PC-3 (cell line): ENCODE measurements around the gene SLC38A11. TPM values are rescaled to one million over a fixed set of nuclear protein-coding genes. Genes with fewer than 3 reads are reported as not detected.

ENCODE experiments used
- ATAC-seq: fragments of 200-7000 bp; cut with Tn5 transposase; 2 replicates; pipeline ENCODE4 v1.9.1; 2020; ENCODE audit warnings: mild to moderate bottlenecking, moderate library complexity
- BruUV-seq: library from RNA; stranded (reverse); fragments of 400-500 nt; replicated peaks from 2 replicates; lab custom pipeline; 2021; lab: Mats Ljungman, UMichigan
- CTCF ChIA-PET: fragments of 300-600 bp; sonication (Branson Sonifier 250); formaldehyde crosslinking; loops from one replicate; lab custom pipeline; 2022; ENCODE audit warnings: antibody characterized with exemption; lab: Charles Lee
- POLR2A ChIA-PET: fragments of 300-600 bp; sonication (Branson Sonifier 250); formaldehyde crosslinking; loops from one replicate; lab custom pipeline; 2022; ENCODE audit warnings: antibody characterized with exemption; ENCODE audit not compliant: unreplicated experiment; lab: Charles Lee
- DNase-seq: peaks from one replicate; pipeline ENCODE4 v3.0.0-alpha.2; 2015
- H2AFZ ChIP-seq: fragments of 300-600 bp; sonication (generic); 2 replicates; pipeline ENCODE4 v1.6.0; 2016; ENCODE audit warnings: antibody characterized with exemption, low read length
- H3F3A ChIP-seq: fragments of 300-600 bp; sonication (generic); one replicate; pipeline ENCODE4 v1.6.0; 2017; ENCODE audit warnings: antibody characterized with exemption, low read length, control low read depth, mild to moderate bottlenecking; ENCODE audit not compliant: unreplicated experiment
- H3K27ac ChIP-seq: fragments of 300-600 bp; sonication (generic); 2 replicates; pipeline ENCODE4 v1.5.1; 2016; ENCODE audit warnings: mild to moderate bottlenecking, low read length
- H3K27me3 ChIP-seq: fragments of 300-600 bp; sonication (generic); 2 replicates; pipeline ENCODE4 v1.6.1; 2016; ENCODE audit warnings: low read length, mixed read lengths
- H3K36me3 ChIP-seq: fragments of 300-600 bp; sonication (generic); 2 replicates; pipeline ENCODE4 v1.6.1; 2016; ENCODE audit warnings: low read depth, mixed run types, low read length, mixed read lengths
- H3K4me1 ChIP-seq: fragments of 300-600 bp; sonication (generic); 2 replicates; pipeline ENCODE4 v1.5.1; 2016; ENCODE audit warnings: low read length; ENCODE audit not compliant: insufficient read depth
- H3K4me2 ChIP-seq: fragments of 300-600 bp; sonication (generic); 2 replicates; pipeline ENCODE4 v1.6.0; 2016; ENCODE audit warnings: low read length
- H3K4me3 ChIP-seq: fragments of 300-600 bp; sonication (generic); 2 replicates; pipeline ENCODE4 v1.5.1; 2016; ENCODE audit warnings: mild to moderate bottlenecking, low read length, mixed read lengths
- H3K79me2 ChIP-seq: fragments of 300-600 bp; sonication (generic); 2 replicates; pipeline ENCODE4 v1.6.1; 2017; ENCODE audit warnings: low read length, mixed read lengths
- H3K9ac ChIP-seq: fragments of 300-600 bp; sonication (generic); 2 replicates; pipeline ENCODE4 v1.6.0; 2016; ENCODE audit warnings: mild to moderate bottlenecking, low read length
- H3K9me2 ChIP-seq: fragments of 300-600 bp; sonication (generic); replicated peaks from 2 replicates; pipeline ENCODE4 v1.6.1; 2016; ENCODE audit warnings: mixed run types, low read length, mixed read lengths
- H3K9me3 ChIP-seq: fragments of 300-600 bp; sonication (generic); 2 replicates; pipeline ENCODE4 v1.6.1; 2016; ENCODE audit warnings: low read length, mixed read lengths
- H4K20me1 ChIP-seq: fragments of 300-600 bp; sonication (generic); 2 replicates; pipeline ENCODE4 v1.6.1; 2016; ENCODE audit warnings: low read length, mixed read lengths
- EZH2 ChIP-seq: fragments of 300-600 bp; sonication (generic); IDR thresholded peaks from one replicate; pipeline ENCODE4 v1.6.1; 2017; ENCODE audit warnings: antibody characterized with exemption, mild to moderate bottlenecking, low read length; ENCODE audit not compliant: unreplicated experiment
- EZH2phosphoT487 ChIP-seq: fragments of 300-600 bp; sonication (generic); IDR thresholded peaks from 2 replicates; pipeline ENCODE4 v1.6.1; 2018; ENCODE audit warnings: mild to moderate bottlenecking, antibody characterized with exemption, low read length, borderline replicate concordance
- intact Hi-C: fragments of 100-400 bp; cut with micrococcal nuclease; formaldehyde crosslinking; loops from 2 replicates; pipeline ENCODE4 v1.9.0; 2023
- total RNA-seq: library from RNA; depleted of rRNA; stranded (reverse); fragments of >200 nt; gene quantifications from 2 replicates; pipeline ENCODE4 v1.2.3, GENCODE V29; 2014
- TF ChIP-seq, protein P1 (sequence below): fragments of 300-600 bp; sonication (generic); conservative IDR thresholded peaks from 2 replicates; pipeline ENCODE4 v1.5.1; 2017; ENCODE audit warnings: antibody characterized with exemption, low read depth, mild to moderate bottlenecking, low read length

The SLC38A11 gene
- total RNA-seq, 1 experiment from 2014 or later: 0.36 TPM

DNA sequence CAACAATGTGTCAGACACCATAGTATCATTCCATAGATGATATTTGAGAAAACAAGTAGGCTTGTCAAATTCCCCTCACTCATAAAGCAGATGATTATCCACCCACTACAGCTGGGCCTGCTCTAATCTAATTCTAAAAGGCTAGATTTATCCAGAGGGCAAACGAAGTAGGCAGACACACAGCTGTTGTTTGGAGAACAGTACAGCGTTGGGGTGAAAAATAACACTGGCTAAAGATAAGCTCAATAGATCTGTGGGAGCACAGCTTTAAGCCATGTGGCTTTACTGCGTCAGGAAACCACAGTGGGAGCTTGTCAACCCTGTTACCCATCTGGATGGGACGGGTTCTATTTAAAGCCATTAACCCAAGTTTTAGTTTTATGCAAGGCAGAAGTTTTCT, 64.8 kb downstream of the SLC38A11 start:
- no peak overlapping the region for H3K4me2 ChIP-seq
- ChIA-PET POLR2A (no interaction called here), CTCF (no interaction called here)
- no peak for TF ChIP-seq EZH2phosphoT487
- TF ChIP-seq EZH2: no peak
- ATAC-seq (no peak), DNase-seq (no peak)
- no peaks in the 10 kb centered on the region for H3K27me3 ChIP-seq
- no peaks in the 10 kb centered on the region for H3K79me2 ChIP-seq
- BruUV-seq: no TSS peak
- no peak overlapping the region for H3K4me3 ChIP-seq
- no peaks in the 10 kb centered on the region for H4K20me1 ChIP-seq
- H3F3A ChIP-seq: no peaks in the 10 kb centered on the region
- no peaks in the 10 kb centered on the region for H3K36me3 ChIP-seq
- no peak overlapping the region for H2AFZ ChIP-seq
- no peak overlapping the region for H3K27ac ChIP-seq
- intact Hi-C loops: no loop called here
- no peaks in the 10 kb centered on the region for H3K4me1 ChIP-seq
- H3K9me3 ChIP-seq: no peaks in the 10 kb centered on the region
- no peaks in the 10 kb centered on the region for H3K9me2 ChIP-seq
- no peak overlapping the region for H3K9ac ChIP-seq

DNA sequence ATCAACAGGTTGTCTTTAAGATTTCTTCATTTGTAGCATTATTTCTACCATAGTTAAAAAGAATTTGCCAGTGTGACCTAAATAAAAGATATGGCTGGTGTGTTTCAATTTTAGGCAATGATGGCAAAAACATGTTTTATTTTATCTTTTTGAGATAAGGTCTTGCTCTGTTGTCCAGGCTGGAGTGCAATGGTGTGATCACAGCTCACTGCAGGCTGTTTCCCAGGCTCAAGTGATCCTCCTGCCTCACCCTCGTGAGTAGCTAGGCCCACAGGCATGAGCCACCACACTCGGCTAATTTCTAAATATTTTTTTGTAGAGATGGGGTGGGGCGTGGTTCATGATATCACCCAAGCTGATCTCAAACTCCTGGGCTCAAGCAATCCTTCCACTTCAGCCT, 66.7 kb downstream of the SLC38A11 start:
- no peak for ATAC-seq
- Histone ChIP-seq H3K27ac (no peak overlapping the region), H2AFZ (no peak overlapping the region), H3K4me3 (no peak overlapping the region), H3K36me3 (no peaks in the 10 kb centered on the region), H3K9me2 (no peaks in the 10 kb centered on the region), H3K9me3 (no peaks in the 10 kb centered on the region), H3K4me2 (no peak overlapping the region), H3K4me1 (no peaks in the 10 kb centered on the region), H3K27me3 (no peaks in the 10 kb centered on the region), H3K79me2 (no peaks in the 10 kb centered on the region), H3F3A (no peaks in the 10 kb centered on the region), H3K9ac (no peak overlapping the region), H4K20me1 (no peaks in the 10 kb centered on the region)
- DNase-seq: no peak
- ChIA-PET POLR2A (no interaction called here), CTCF (no interaction called here)
- no TSS peak for BruUV-seq
- TF ChIP-seq EZH2phosphoT487 (no peak), EZH2 (no peak)
- TF ChIP-seq, protein P1, sequence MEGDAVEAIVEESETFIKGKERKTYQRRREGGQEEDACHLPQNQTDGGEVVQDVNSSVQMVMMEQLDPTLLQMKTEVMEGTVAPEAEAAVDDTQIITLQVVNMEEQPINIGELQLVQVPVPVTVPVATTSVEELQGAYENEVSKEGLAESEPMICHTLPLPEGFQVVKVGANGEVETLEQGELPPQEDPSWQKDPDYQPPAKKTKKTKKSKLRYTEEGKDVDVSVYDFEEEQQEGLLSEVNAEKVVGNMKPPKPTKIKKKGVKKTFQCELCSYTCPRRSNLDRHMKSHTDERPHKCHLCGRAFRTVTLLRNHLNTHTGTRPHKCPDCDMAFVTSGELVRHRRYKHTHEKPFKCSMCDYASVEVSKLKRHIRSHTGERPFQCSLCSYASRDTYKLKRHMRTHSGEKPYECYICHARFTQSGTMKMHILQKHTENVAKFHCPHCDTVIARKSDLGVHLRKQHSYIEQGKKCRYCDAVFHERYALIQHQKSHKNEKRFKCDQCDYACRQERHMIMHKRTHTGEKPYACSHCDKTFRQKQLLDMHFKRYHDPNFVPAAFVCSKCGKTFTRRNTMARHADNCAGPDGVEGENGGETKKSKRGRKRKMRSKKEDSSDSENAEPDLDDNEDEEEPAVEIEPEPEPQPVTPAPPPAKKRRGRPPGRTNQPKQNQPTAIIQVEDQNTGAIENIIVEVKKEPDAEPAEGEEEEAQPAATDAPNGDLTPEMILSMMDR: no peak
- intact Hi-C loops: no loop called here

DNA sequence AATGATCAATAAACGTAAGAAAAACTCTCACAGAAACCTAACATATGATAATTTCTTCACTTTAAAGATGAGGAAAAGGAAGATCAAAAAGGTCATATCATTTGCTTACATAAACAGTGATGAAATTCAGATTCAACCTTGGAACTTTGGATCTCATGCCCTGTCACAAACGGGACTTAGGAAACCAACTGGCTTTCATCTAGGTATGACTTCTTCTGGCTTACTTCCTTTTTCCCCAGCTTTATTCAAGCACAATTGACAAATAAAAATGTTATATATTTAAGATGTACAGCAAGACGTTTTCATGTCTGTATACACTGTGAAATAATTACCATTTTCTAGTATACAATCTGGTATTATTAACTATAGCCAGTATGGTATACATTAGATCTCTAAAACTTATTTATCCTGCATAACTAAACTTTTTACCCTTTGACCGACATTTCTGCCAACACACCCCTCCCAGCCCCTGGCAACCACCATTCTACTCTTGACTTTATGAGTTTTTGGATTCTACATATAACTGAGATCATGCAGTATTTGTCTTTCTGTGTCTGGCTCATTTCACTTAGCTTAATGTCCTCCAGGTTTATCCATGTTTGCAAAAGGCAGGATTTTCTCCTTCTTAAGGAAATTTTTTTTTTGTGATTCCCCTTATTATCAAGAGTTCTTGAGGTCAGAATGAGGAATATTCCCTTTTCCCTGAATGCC, 67.7 kb downstream of the SLC38A11 start:
- no peak overlapping the region for H3K4me3 ChIP-seq
- no peaks in the 10 kb centered on the region for H3K79me2 ChIP-seq
- H3F3A ChIP-seq: no peaks in the 10 kb centered on the region
- intact Hi-C loops: no loop called here
- no TSS peak for BruUV-seq
- H3K27me3 ChIP-seq: no peaks in the 10 kb centered on the region
- no peak for ATAC-seq
- H2AFZ ChIP-seq: no peak overlapping the region
- no peak overlapping the region for H3K4me2 ChIP-seq
- no peaks in the 10 kb centered on the region for H3K36me3 ChIP-seq
- POLR2A ChIA-PET: no interaction called here
- no peaks in the 10 kb centered on the region for H3K4me1 ChIP-seq
- H4K20me1 ChIP-seq: no peaks in the 10 kb centered on the region
- no peaks in the 10 kb centered on the region for H3K9me2 ChIP-seq
- no peaks in the 10 kb centered on the region for H3K9me3 ChIP-seq
- no peak for DNase-seq
- no peak overlapping the region for H3K27ac ChIP-seq
- no peak overlapping the region for H3K9ac ChIP-seq
- no peak for TF ChIP-seq EZH2phosphoT487
- TF ChIP-seq EZH2: no peak
- TF ChIP-seq, protein P1: no peak
- CTCF ChIA-PET: interaction anchor here (0.6 kb wide), 1 partner anchor 146 kb away, joined by 5 read pairs; no protein-coding TSS in a partner anchor
